ENCODE measurements around the gene SH3BP5L. TPM values are rescaled to one million over a fixed set of nuclear protein-coding genes. Genes with fewer than 3 reads are reported as not detected.

SH3BP5L gene
- total and polyA plus RNA-seq, 8 donors = 9.6 to 20.0 (median 13.8) TPM

- Histone ChIP-seq H3K27me3 (no peaks in the 10 kb centered on the region), H3K36me3 (peaks cover 35 to 49% (median 40%) of the 10 kb centered on the region in 4 donors), H3K9me3 (no peaks in the 10 kb centered on the region), H3K4me3 (no peak overlapping the region), H3K27ac (peak overlapping the region in 3 of 5 donors; percentile 17 to 51 (median 30)), H3K4me1 (peaks cover 28 to 46% (median 35%) of the 10 kb centered on the region in 4 donors)
- DNase-seq = no peak
- no peak for TF ChIP-seq EP300 (IDR thresholded peaks at IDR 0.05)
- no peak for TF ChIP-seq POLR2A (IDR thresholded peaks at IDR 0.05)
- TF ChIP-seq POLR2AphosphoS5 (IDR thresholded peaks at IDR 0.05) = no peak
- no peak for TF ChIP-seq CTCF (IDR thresholded peaks at IDR 0.05)
- intact Hi-C loops (cut with DNase I; ENCODE audit: low total_unique reads) = no loop called here
- 80 to 88% (median 84%) methylated on average over 8 of the region's 8 CpGs for WGBS, 5 donors
Measured at GRCh38 chr1:248842781-248843331, 17.1 kb upstream of the SH3BP5L start.

GRCh38 chr1:248841702-248842395 is 16.1 kb upstream of the SH3BP5L start:
- H3K27ac ChIP-seq = peak overlapping the region in 3 of 5 donors; percentile 17 to 51 (median 30)
- intact Hi-C loops (cut with DNase I; ENCODE audit: low total_unique reads) = no loop called here
- H3K27me3 ChIP-seq = no peaks in the 10 kb centered on the region
- H3K4me1 ChIP-seq = peaks cover 33 to 56% (median 40%) of the 10 kb centered on the region in 4 donors
- H3K36me3 ChIP-seq = peaks cover 25 to 39% (median 29%) of the 10 kb centered on the region in 4 donors
- 44 to 61% (median 59%) methylated on average over 12 of the region's 12 CpGs for WGBS, 5 donors
- DNase-seq = peak in 1 of 2 donors; percentile 69
- TF ChIP-seq EP300 (IDR thresholded peaks at IDR 0.05) (no peak), CTCF (IDR thresholded peaks at IDR 0.05) (peak in 3 of 7 experiments; percentile 20 to 31 (median 31)), POLR2AphosphoS5 (IDR thresholded peaks at IDR 0.05) (no peak)
- H3K4me3 ChIP-seq = no peak overlapping the region
- no peaks in the 10 kb centered on the region for H3K9me3 ChIP-seq

- H3K36me3 ChIP-seq = peaks cover 16 to 30% (median 20%) of the 10 kb centered on the region in 4 donors
- intact Hi-C loops (cut with DNase I; ENCODE audit: low total_unique reads) = no loop called here
- peak overlapping the region in 2 of 5 donors; percentile 30 to 51 for H3K27ac ChIP-seq
- 89 to 97% (median 91%) methylated on average over 4 of the region's 4 CpGs for WGBS, 5 donors
- H3K4me3 ChIP-seq = no peak overlapping the region
- no peaks in the 10 kb centered on the region for H3K9me3 ChIP-seq
- H3K27me3 ChIP-seq = no peaks in the 10 kb centered on the region
- no peak for DNase-seq
- peaks cover 33 to 57% (median 40%) of the 10 kb centered on the region in 4 donors for H3K4me1 ChIP-seq
- TF ChIP-seq POLR2A (IDR thresholded peaks at IDR 0.05) (no peak), CTCF (IDR thresholded peaks at IDR 0.05) (no peak), EP300 (IDR thresholded peaks at IDR 0.05) (no peak), POLR2AphosphoS5 (IDR thresholded peaks at IDR 0.05) (no peak)
Measured at GRCh38 chr1:248840946-248841345, 15.2 kb upstream of the SH3BP5L start.

GRCh38 chr1:248839168-248839555 is 13.4 kb upstream of the SH3BP5L start:
- intact Hi-C loops (cut with DNase I; ENCODE audit: low total_unique reads) = no loop called here
- Histone ChIP-seq H3K36me3 (peaks cover 0 to 12% (median 3%) of the 10 kb centered on the region in 4 donors), H3K4me1 (peaks cover 33 to 57% (median 40%) of the 10 kb centered on the region in 4 donors), H3K27ac (peak overlapping the region; percentile 98 to 100 (median 100)), H3K27me3 (peaks cover 0 to 5% (median 0%) of the 10 kb centered on the region in 3 donors), H3K4me3 (peak overlapping the region; percentile 57 to 97 (median 78)), H3K9me3 (no peaks in the 10 kb centered on the region)
- no peak for TF ChIP-seq POLR2A (IDR thresholded peaks at IDR 0.05)
- TF ChIP-seq POLR2AphosphoS5 (IDR thresholded peaks at IDR 0.05) = no peak
- TF ChIP-seq EP300 (IDR thresholded peaks at IDR 0.05) = no peak
- no peak for TF ChIP-seq CTCF (IDR thresholded peaks at IDR 0.05)
- no peak for DNase-seq
- 7 to 15% (median 10%) methylated on average over 10 of the region's 10 CpGs for WGBS, 5 donors

Data from stomach (tissue), 9 donors.